SK-N-SH treated with all-trans-retinoic acid at 6 μM for 48 hours (cell line): ENCODE results near the gene TMED7.
A peak's percentile ranks its signal among the peaks of the same experiment; 100 is the strongest.

ENCODE experiments used
- ATAC-seq: fragments of 200-7000 bp; cut with Tn5 transposase; 3 replicates; pipeline ENCODE4 v1.9.1; 2020; ENCODE audit warnings: mild to moderate bottlenecking, moderate library complexity
- ARNTL ChIP-seq: fragments of 450-650 bp; formaldehyde crosslinking; IDR thresholded peaks from 2 replicates; pipeline ENCODE4 v1.5.0; 2020; ENCODE audit warnings: low read depth, mild to moderate bottlenecking, moderate library complexity, borderline replicate concordance
- CREB5 ChIP-seq: fragments of 250-450 bp; sonication (Bioruptor Pico); IDR thresholded peaks from 2 replicates; pipeline ENCODE4 v1.5.1; 2020; ENCODE audit warnings: low read depth, mild to moderate bottlenecking, moderate library complexity
- CSDC2 ChIP-seq: fragments of 250-450 bp; sonication (Bioruptor Pico); IDR thresholded peaks from 2 replicates; pipeline ENCODE4 v1.5.0; 2020; ENCODE audit warnings: mild to moderate bottlenecking, moderate library complexity
- ESRRG ChIP-seq: fragments of 250-450 bp; sonication (Bioruptor Pico); IDR thresholded peaks from 2 replicates; pipeline ENCODE4 v1.6.1; 2021; ENCODE audit warnings: mild to moderate bottlenecking
- GLIS3 ChIP-seq: fragments of 250-450 bp; sonication (Bioruptor Pico); IDR thresholded peaks from 2 replicates; pipeline ENCODE4 v1.5.0; 2020; ENCODE audit warnings: mild to moderate bottlenecking, moderate library complexity
- ISL1 ChIP-seq: fragments of 250-450 bp; sonication (Bioruptor Pico); IDR thresholded peaks from 2 replicates; pipeline ENCODE4 v2.1.2; 2022; ENCODE audit warnings: mild to moderate bottlenecking, moderate library complexity
- OSR1 ChIP-seq: fragments of 250-450 bp; sonication (Bioruptor Pico); IDR thresholded peaks from 2 replicates; pipeline ENCODE4 v1.8.0; 2022; ENCODE audit warnings: moderate library complexity, mild to moderate bottlenecking, inconsistent platforms
- POU6F1 ChIP-seq: fragments of 250-450 bp; sonication (Bioruptor Pico); IDR thresholded peaks from 2 replicates; pipeline ENCODE4 v1.8.0; 2021; ENCODE audit warnings: low read depth, mild to moderate bottlenecking, moderate library complexity, borderline replicate concordance
- PPARA ChIP-seq: fragments of 250-450 bp; sonication (Bioruptor Pico); IDR thresholded peaks from 2 replicates; pipeline ENCODE4 v1.5.0; 2020; ENCODE audit warnings: mild to moderate bottlenecking, borderline replicate concordance
- RARB ChIP-seq: fragments of 250-450 bp; sonication (Bioruptor Pico); IDR thresholded peaks from 2 replicates; pipeline ENCODE4 v1.8.0; 2021; ENCODE audit warnings: mild to moderate bottlenecking, moderate library complexity
- TCF4 ChIP-seq: fragments of 250-450 bp; sonication (Bioruptor Pico); IDR thresholded peaks from 2 replicates; pipeline ENCODE4 v1.8.0; 2021; ENCODE audit warnings: mild to moderate bottlenecking, moderate library complexity, borderline replicate concordance
- TSHZ2 ChIP-seq: fragments of 250-450 bp; sonication (Bioruptor Pico); IDR thresholded peaks from 2 replicates; pipeline ENCODE4 v1.5.0; 2020; ENCODE audit warnings: mild to moderate bottlenecking, moderate library complexity
- ZC3H10 ChIP-seq: fragments of 250-450 bp; sonication (Bioruptor Pico); IDR thresholded peaks from 2 replicates; pipeline ENCODE4 v1.5.1; 2021; ENCODE audit warnings: mild to moderate bottlenecking, moderate library complexity
- ZFP3 ChIP-seq: fragments of 250-450 bp; sonication (Bioruptor Pico); IDR thresholded peaks from 2 replicates; pipeline ENCODE4 v1.5.0; 2020; ENCODE audit warnings: mild to moderate bottlenecking, moderate library complexity
- ZFP30 ChIP-seq: fragments of 450-650 bp; formaldehyde crosslinking; IDR thresholded peaks from 2 replicates; pipeline ENCODE4 v1.5.0; 2022; ENCODE audit warnings: mild to moderate bottlenecking, moderate library complexity
- ZNF565 ChIP-seq: fragments of 450-650 bp; formaldehyde crosslinking; conservative IDR thresholded peaks from 2 replicates; pipeline ENCODE4 v1.5.0; 2020; ENCODE audit warnings: low read depth, mild to moderate bottlenecking, moderate library complexity
- ZNF70 ChIP-seq: fragments of 450-650 bp; formaldehyde crosslinking; IDR thresholded peaks from 2 replicates; pipeline ENCODE4 v1.5.0; 2020; ENCODE audit warnings: mild to moderate bottlenecking, moderate library complexity
- ZNF8 ChIP-seq: fragments of 450-650 bp; formaldehyde crosslinking; IDR thresholded peaks from 2 replicates; pipeline ENCODE4 v1.5.0; 2020; ENCODE audit warnings: mild to moderate bottlenecking, moderate library complexity
- TF ChIP-seq, protein P1 (sequence below): fragments of 250-450 bp; sonication (Bioruptor Pico); IDR thresholded peaks from 2 replicates; pipeline ENCODE4 v1.5.1; 2021; ENCODE audit warnings: mild to moderate bottlenecking, moderate library complexity
- TF ChIP-seq, protein P2 (sequence below): fragments of 250-450 bp; sonication (Bioruptor Pico); IDR thresholded peaks from 2 replicates; pipeline ENCODE4 v1.8.0; 2020; ENCODE audit warnings: mild to moderate bottlenecking, moderate library complexity, borderline replicate concordance

TMED7 gene

DNA sequence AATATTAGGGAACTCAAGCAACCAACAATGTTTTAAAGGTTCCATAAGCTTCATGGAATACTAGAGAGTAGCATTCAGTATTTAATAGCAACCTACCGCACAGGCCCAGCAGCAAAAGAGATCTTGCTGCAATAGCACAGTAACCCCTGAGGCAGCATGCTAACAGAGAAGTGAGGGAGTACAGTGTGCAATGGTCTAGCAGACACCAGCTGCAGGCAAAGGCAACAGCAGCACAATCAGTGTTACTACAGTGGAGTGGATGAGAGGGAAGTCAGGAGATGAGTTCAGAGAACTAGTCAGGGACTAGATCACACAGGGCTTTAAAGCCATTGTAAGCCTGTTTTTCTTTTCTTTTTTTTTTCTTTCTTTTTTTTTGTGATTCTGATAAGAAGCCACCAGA, 26.3 kb downstream of the TMED7 start:
- TF ChIP-seq, protein P1, sequence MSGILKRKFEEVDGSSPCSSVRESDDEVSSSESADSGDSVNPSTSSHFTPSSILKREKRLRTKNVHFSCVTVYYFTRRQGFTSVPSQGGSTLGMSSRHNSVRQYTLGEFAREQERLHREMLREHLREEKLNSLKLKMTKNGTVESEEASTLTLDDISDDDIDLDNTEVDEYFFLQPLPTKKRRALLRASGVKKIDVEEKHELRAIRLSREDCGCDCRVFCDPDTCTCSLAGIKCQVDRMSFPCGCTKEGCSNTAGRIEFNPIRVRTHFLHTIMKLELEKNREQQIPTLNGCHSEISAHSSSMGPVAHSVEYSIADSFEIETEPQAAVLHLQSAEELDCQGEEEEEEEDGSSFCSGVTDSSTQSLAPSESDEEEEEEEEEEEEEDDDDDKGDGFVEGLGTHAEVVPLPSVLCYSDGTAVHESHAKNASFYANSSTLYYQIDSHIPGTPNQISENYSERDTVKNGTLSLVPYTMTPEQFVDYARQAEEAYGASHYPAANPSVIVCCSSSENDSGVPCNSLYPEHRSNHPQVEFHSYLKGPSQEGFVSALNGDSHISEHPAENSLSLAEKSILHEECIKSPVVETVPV (CRISPR knock-in tag) = no peak
- TF ChIP-seq OSR1 (CRISPR knock-in tag) (no peak), ESRRG (no peak), PPARA (CRISPR knock-in tag) (no peak), ZNF8 (CRISPR knock-in tag) (no peak), ZNF565 (CRISPR knock-in tag) (no peak), ZFP30 (no peak), ZC3H10 (CRISPR knock-in tag) (no peak), ISL1 (CRISPR knock-in tag) (no peak), ZFP3 (CRISPR knock-in tag) (no peak), RARB (CRISPR knock-in tag) (no peak), ZNF70 (CRISPR knock-in tag) (no peak), ARNTL (CRISPR knock-in tag) (no peak), CSDC2 (CRISPR knock-in tag) (no peak)
- TF ChIP-seq, protein P2, sequence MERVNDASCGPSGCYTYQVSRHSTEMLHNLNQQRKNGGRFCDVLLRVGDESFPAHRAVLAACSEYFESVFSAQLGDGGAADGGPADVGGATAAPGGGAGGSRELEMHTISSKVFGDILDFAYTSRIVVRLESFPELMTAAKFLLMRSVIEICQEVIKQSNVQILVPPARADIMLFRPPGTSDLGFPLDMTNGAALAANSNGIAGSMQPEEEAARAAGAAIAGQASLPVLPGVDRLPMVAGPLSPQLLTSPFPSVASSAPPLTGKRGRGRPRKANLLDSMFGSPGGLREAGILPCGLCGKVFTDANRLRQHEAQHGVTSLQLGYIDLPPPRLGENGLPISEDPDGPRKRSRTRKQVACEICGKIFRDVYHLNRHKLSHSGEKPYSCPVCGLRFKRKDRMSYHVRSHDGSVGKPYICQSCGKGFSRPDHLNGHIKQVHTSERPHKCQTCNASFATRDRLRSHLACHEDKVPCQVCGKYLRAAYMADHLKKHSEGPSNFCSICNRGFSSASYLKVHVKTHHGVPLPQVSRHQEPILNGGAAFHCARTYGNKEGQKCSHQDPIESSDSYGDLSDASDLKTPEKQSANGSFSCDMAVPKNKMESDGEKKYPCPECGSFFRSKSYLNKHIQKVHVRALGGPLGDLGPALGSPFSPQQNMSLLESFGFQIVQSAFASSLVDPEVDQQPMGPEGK (CRISPR knock-in tag) = no peak
- TF ChIP-seq, all 23 proteins: peak for 0
- peak; percentile 47; the same call in 1 of the 3 replicates for ATAC-seq

DNA sequence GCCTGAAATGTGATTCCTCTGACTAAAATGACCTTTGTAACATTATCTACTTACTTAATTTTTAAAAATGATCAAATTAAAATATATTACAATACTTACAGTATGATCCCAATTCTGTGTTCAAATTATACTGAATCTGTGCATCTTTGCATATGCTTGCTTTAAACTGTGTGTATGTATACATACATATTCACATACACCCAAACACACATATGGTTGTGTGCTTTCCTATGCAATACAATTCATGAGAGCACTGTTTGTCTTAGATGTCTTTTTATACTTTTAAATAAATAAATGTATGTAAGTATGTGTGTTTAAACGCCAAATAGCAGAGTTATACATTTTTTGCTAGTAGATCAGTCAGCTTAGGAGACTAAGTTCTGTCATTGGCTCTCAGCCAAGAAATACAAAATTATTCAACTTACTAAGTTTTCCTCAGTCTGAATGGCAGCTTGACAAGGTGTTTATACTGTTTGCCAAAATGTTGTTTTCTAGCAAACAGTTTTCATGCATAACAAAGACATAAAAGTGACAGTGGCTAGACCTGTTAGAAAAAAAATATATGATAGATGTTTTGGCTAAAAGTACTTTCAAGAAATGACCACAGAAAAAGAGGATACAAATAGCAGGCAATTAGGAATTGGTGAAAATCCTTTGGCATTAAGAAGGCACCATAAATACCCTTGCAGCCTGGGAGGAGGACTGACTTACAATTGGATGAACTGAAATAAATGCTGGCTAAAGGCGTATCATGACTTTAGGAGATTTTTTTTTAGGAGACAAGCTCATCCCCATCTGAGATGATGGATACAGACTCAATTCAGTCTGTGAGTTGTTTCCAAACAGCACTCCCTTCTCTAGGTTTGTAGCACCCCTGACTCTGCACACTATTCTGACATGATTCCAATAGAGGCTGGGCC, 31.4 kb downstream of the TMED7 start:
- TF ChIP-seq ZFP30 = no peak
- TF ChIP-seq, protein P1 (CRISPR knock-in tag) = no peak
- no peak for TF ChIP-seq CSDC2 (CRISPR knock-in tag)
- no peak for TF ChIP-seq TSHZ2 (CRISPR knock-in tag)
- TF ChIP-seq ESRRG = no peak
- no peak for TF ChIP-seq ARNTL (CRISPR knock-in tag)
- no peak for TF ChIP-seq ZNF70 (CRISPR knock-in tag)
- no peak for TF ChIP-seq CREB5 (CRISPR knock-in tag)
- TF ChIP-seq TCF4 = no peak
- TF ChIP-seq, protein P2 (CRISPR knock-in tag) = no peak
- TF ChIP-seq PPARA (CRISPR knock-in tag) = no peak
- TF ChIP-seq ZNF565 (CRISPR knock-in tag) = no peak
- TF ChIP-seq GLIS3 (CRISPR knock-in tag) = no peak
- no peak for TF ChIP-seq ZC3H10 (CRISPR knock-in tag)
- no peak for TF ChIP-seq RARB (CRISPR knock-in tag)
- no peak for TF ChIP-seq POU6F1 (CRISPR knock-in tag)
- ATAC-seq = peak; percentile 20; the same call in 1 of the 3 replicates
